Smooth muscle cell (in vitro differentiated cells): Measurements from ENCODE around the gene TSPAN7. TPM values are rescaled to one million over a fixed set of nuclear protein-coding genes. Genes with fewer than 3 reads are reported as not detected.

Experiments
- DNase-seq: peaks from one replicate; lab custom pipeline; 2025; ENCODE audit not compliant: unreplicated experiment; lab: John Stamatoyannopoulos, UW
- H2AFZ ChIP-seq: fragments of 200-600 bp; sonication (generic); 2 replicates; pipeline ENCODE4 v1.6.0; 2016; ENCODE audit warnings: antibody characterized with exemption, low read depth, mild to moderate bottlenecking
- H3F3A ChIP-seq: fragments of 200-600 bp; sonication (generic); 2 replicates; pipeline ENCODE4 v1.6.0; 2017; ENCODE audit warnings: antibody characterized with exemption, low read depth
- H3K27ac ChIP-seq: fragments of 200-600 bp; sonication (generic); 2 replicates; pipeline ENCODE4 v1.5.1; 2016; ENCODE audit warnings: low read depth, mild to moderate bottlenecking
- H3K27me3 ChIP-seq: fragments of 200-600 bp; sonication (generic); 2 replicates; pipeline ENCODE4 v1.6.1; 2016; ENCODE audit warnings: low read depth, mild to moderate bottlenecking
- H3K36me3 ChIP-seq: fragments of 200-600 bp; sonication (generic); 2 replicates; pipeline ENCODE4 v1.5.1; 2016; ENCODE audit warnings: low read depth
- H3K4me1 ChIP-seq: fragments of 200-600 bp; sonication (generic); 2 replicates; pipeline ENCODE4 v1.5.1; 2016; ENCODE audit warnings: low read depth
- H3K4me2 ChIP-seq: fragments of 200-600 bp; sonication (generic); 2 replicates; pipeline ENCODE4 v1.6.0; 2016; ENCODE audit warnings: mild to moderate bottlenecking
- H3K4me3 ChIP-seq: fragments of 200-600 bp; sonication (generic); 2 replicates; pipeline ENCODE4 v1.5.1; 2016; ENCODE audit warnings: mild to moderate bottlenecking
- H3K79me2 ChIP-seq: fragments of 200-600 bp; sonication (generic); 2 replicates; pipeline ENCODE4 v1.6.0; 2016; ENCODE audit warnings: low read depth, mild to moderate bottlenecking
- H3K9ac ChIP-seq: fragments of 200-600 bp; sonication (generic); 2 replicates; pipeline ENCODE4 v1.6.0; 2016; ENCODE audit warnings: low read depth
- H3K9me3 ChIP-seq: fragments of 200-600 bp; sonication (generic); replicated peaks from 2 replicates; pipeline ENCODE4 v1.5.1; 2016; ENCODE audit warnings: low read depth
- H4K20me1 ChIP-seq: fragments of 200-600 bp; sonication (generic); 2 replicates; pipeline ENCODE4 v1.6.0; 2016; ENCODE audit warnings: low read depth
- CTCF ChIP-seq: fragments of 200-600 bp; sonication (generic); IDR thresholded peaks from 2 replicates; pipeline ENCODE4 v1.5.1; 2017; ENCODE audit warnings: borderline replicate concordance, mild to moderate bottlenecking, antibody characterized with exemption; ENCODE audit not compliant: insufficient read depth, poor library complexity, severe bottlenecking
- WGBS: methylation state at CpG from one replicate; pipeline ENCODE4 v1.1.7; 2016; ENCODE audit warnings: low lambda C conversion rate; 5-methylcytosine and 5-hydroxymethylcytosine counted together
- polyA plus RNA-seq: library from polyadenylated mRNA; unstranded; fragments of >200 nt; fragmentation: Nextera tagmentation; extraction: Ambion mirVana; gene quantifications from 2 replicates; pipeline ENCODE4 v1.2.1, GENCODE V29; 2016
- total RNA-seq: library from RNA; depleted of rRNA; stranded (reverse); fragments of >200 nt; gene quantifications from 2 replicates; pipeline ENCODE4 v1.2.3, GENCODE V29; 2014

The TSPAN7 gene
- total and polyA plus RNA-seq, 2 experiments from 2014 or later, result 1.5 to 3.9 TPM

- H3K27ac ChIP-seq, result no peak overlapping the region
- WGBS, result 100% methylated on average over 1 of the region's 1 CpG
- no peak overlapping the region for H3K4me3 ChIP-seq
- no peak for DNase-seq
- no peaks in the 10 kb centered on the region for H3K36me3 ChIP-seq
- peak; percentile 45 for TF ChIP-seq CTCF
- no peaks in the 10 kb centered on the region for H3K79me2 ChIP-seq
- no peaks in the 10 kb centered on the region for H3K27me3 ChIP-seq
- no peak overlapping the region for H2AFZ ChIP-seq
- H3K9ac ChIP-seq, result no peak overlapping the region
- H4K20me1 ChIP-seq, result no peaks in the 10 kb centered on the region
- no peaks in the 10 kb centered on the region for H3F3A ChIP-seq
- no peak overlapping the region for H3K4me2 ChIP-seq
- no peaks in the 10 kb centered on the region for H3K4me1 ChIP-seq
- H3K9me3 ChIP-seq, result no peaks in the 10 kb centered on the region
Measured at GRCh38 chrX:38654302-38654701, 93.0 kb downstream of the TSPAN7 start.

GRCh38 chrX:38656350-38656915 lies 95.1 kb downstream of the TSPAN7 start:
- Histone ChIP-seq H3K27me3 (no peaks in the 10 kb centered on the region), H3F3A (no peaks in the 10 kb centered on the region), H3K4me1 (no peaks in the 10 kb centered on the region), H4K20me1 (no peaks in the 10 kb centered on the region), H3K36me3 (no peaks in the 10 kb centered on the region), H3K4me3 (no peak overlapping the region), H3K9me3 (no peaks in the 10 kb centered on the region), H3K27ac (no peak overlapping the region), H3K4me2 (no peak overlapping the region), H2AFZ (no peak overlapping the region), H3K9ac (no peak overlapping the region), H3K79me2 (no peaks in the 10 kb centered on the region)
- WGBS, result 84% methylated on average over 4 of the region's 4 CpGs
- TF ChIP-seq CTCF, result no peak
- no peak for DNase-seq

GRCh38 chrX:38657562-38657961 lies 96.2 kb downstream of the TSPAN7 start:
- Histone ChIP-seq H3K27ac (no peak overlapping the region), H4K20me1 (no peaks in the 10 kb centered on the region), H3F3A (no peaks in the 10 kb centered on the region), H3K9me3 (no peaks in the 10 kb centered on the region), H2AFZ (no peak overlapping the region), H3K27me3 (no peaks in the 10 kb centered on the region), H3K9ac (no peak overlapping the region), H3K36me3 (no peaks in the 10 kb centered on the region), H3K79me2 (no peaks in the 10 kb centered on the region), H3K4me1 (no peaks in the 10 kb centered on the region), H3K4me2 (no peak overlapping the region), H3K4me3 (no peak overlapping the region)
- TF ChIP-seq CTCF, result no peak
- no peak for DNase-seq

- 82% methylated on average over 6 of the region's 6 CpGs for WGBS
- no peaks in the 10 kb centered on the region for H3K4me1 ChIP-seq
- H3K27ac ChIP-seq, result no peak overlapping the region
- no peaks in the 10 kb centered on the region for H3K9me3 ChIP-seq
- no peak overlapping the region for H2AFZ ChIP-seq
- H3K36me3 ChIP-seq, result no peaks in the 10 kb centered on the region
- TF ChIP-seq CTCF, result no peak
- H4K20me1 ChIP-seq, result no peaks in the 10 kb centered on the region
- H3K9ac ChIP-seq, result no peak overlapping the region
- no peaks in the 10 kb centered on the region for H3F3A ChIP-seq
- no peaks in the 10 kb centered on the region for H3K79me2 ChIP-seq
- no peak overlapping the region for H3K4me3 ChIP-seq
- no peak for DNase-seq
- H3K4me2 ChIP-seq, result no peak overlapping the region
- no peaks in the 10 kb centered on the region for H3K27me3 ChIP-seq
Measured at GRCh38 chrX:38660395-38661102, 99.2 kb downstream of the TSPAN7 start.
